Cortex of kidney (tissue), 1 donor: ENCODE results near the gene PAOX.
"Not testable (repeated sequence)": the region's sequence is repeated elsewhere in the genome, so short reads cannot be mapped to it uniquely, and the experiment has no call there.

Source experiments
- DNase-seq: peaks from one replicate; lab custom pipeline; 2025; lab: John Stamatoyannopoulos, UW

PAOX gene

GRCh38 chr10:133364645-133365431 lies 14.2 kb upstream of the PAOX start:
- no peak for DNase-seq

DNA sequence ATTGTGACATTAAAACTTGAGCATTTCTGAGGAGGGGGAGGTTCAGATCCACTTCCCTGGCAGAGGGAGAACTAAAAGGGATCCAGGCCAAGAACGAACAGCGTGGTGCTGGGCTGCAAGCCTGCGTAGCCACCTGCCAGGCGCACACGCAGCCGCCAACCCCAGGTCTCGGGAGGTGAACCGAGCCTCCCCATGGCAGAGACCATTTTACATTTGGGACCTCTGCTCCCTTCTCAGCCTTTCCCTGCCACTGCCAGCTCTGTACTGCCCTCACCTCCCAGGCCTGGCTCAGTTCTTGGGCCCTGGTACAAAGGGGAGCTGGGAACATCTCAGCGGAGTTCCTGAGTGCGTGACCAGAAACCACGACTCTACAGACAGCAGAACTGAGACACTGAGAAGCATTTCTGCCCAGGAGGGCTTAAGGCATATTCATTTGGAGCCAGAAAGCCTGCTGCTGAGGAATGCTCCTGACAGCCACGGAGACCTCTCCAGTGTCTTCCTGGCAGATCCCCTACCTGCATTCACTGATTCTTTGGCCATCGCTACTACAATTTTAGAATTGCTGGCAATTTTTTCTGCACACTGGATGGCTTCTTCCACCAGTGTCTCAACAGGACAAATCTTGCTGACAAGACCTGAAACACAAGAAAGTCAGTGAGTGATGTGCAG lies 13.5 kb upstream of the PAOX start:
- no peak for DNase-seq

DNA sequence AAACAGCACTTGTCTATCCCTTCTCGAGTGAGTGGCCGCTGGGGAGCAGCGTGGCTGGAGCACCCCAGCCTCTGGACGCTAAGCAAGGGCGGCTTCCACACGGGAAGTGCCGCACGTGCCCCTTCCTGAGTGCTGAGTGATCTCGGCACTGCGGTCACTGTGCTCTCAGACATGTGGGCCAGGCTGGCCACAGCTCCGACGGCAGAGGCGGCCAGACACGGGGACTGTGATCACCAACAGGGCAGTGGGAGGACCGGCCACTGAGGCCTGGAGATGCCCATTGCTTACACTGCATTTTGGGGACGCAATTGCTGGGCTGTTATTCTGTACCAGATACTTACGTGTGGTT lies 13.0 kb upstream of the PAOX start:
- DNase-seq, result no peak

GRCh38 chr10:133366751-133367150 lies 12.3 kb upstream of the PAOX start:
- DNase-seq, result no peak

- DNase-seq, result not testable (repeated sequence)
Observed at GRCh38 chr10:133367461-133367860, 11.6 kb upstream of the PAOX start.

DNA sequence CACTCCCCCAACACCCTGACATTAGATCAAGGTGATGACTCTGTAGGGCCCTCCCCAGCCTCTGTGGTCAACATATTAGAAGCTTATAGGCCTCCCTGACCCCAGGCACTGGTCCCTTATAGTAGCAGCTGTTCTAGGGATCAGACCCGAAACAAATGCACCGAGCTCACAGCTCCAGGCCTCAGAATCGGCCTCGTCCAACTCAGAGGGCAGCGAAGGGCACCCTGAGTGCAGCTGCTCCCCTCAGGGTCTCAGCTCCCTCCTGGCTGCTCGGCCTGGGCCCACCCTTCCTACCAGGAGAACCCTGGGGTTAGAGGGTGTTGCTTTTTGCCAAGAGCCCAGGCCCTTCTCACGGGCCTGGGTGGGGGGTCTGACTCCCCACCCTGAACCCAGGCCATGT lies 10.9 kb upstream of the PAOX start:
- no peak for DNase-seq

- no peak for DNase-seq
Observed at GRCh38 chr10:133370030-133370786, 8.9 kb upstream of the PAOX start.

DNA sequence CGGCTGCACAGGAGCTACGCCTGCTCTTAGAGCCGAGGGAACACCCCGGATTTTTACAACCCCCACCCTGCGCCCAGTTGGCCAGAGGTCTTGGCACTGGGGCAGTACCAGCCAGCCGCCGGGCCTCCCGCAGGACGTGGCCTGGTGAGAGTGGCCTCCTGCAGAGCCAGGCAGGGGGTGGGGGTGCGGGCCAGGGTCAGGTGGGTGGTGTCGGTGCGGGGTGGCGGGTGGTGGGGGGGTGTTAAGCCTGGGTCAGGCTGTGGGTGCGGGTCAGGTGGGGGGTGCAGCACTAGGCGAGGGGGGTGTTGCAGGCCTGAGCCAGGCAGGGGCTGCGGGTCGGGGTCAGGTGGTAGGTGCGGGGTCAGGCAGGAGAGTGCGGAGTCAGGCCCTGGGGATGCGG lies 6.6 kb upstream of the PAOX start:
- no peak for DNase-seq

- DNase-seq, result no peak
Observed at GRCh38 chr10:133373174-133374090, 5.6 kb upstream of the PAOX start, which contains the start of gene ECHS1. Gene ECHS1 (minus strand): TSS chr10:133373354. CDS start chr10:133373333, 21 bp downstream.

DNA sequence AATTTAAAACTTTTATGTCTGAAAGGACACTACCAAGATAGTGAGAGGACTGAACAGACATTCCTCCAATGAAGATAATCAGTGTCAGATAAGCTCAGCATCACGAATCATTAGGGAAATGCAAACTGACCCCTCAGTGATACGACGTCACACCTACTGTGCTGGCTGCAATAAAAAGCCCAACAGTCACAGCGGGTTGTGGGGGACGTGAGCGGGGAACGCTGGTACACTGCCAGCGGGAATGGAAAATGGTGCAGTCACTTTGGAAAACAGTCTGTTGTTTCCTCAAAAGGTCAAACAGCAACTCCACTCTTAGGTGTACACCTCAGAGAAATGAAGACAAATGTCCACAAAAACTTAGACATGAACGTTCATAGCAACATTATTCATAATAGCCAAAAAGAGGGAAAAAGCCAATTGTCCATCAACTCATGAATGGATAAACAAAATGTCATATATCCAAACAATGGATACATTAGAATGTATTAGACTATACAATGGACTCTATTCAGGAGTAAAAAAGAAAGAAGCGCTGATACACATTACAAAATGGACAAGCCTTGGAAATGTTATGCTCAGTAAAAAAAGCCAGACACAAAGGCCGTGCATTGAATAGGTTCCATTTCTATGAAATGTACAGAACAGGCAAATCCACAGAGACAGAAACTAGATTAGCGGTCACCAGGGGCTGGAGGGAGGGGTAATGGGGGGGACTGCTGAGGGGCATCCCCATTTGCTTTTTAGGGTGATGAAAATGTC lies 3.5 kb upstream of the PAOX start:
- no peak for DNase-seq

DNA sequence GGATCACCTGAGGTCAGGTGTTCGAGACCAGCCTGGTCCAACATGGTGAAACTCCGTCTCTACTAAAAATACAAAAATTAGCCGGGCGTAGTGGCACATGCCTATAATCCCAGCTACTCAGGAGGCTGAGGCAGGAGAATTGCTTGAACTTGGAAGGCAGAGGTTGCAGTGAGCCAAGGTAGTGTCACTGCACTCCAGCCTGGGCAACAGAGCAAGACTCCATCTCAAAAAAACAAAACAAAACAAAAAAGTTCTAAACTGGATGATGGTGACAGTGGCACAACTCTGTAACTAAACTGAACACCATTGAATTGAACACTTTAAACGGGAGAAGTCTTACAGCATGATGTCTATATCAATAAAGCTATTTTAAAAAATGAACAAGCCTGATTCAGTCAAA lies 2.9 kb upstream of the PAOX start:
- DNase-seq, result not testable (repeated sequence)

GRCh38 chr10:133377025-133377817 lies 1.8 kb upstream of the PAOX start:
- DNase-seq, result no peak

DNA sequence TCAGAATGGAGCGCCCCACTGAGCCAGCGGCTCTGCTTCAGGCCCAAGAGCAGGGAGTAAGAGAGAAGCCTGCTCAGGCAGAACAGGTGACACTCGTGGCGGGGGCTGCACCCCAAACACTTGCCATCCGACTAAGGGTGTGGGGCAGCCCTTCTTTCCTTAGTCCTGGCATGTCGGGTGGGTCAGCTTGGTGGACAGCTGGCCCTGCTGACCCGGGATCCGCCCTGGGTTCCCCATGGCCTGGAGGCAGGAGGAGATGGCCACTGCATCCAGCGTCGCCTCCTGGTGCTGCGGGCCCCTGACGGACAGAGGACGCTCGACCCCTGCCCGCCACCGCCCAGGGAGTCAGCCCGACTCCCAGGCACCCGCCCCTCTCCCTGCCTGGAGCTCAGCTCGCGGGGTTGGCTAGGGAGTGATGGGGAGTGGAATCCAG lies 1.2 kb upstream of the PAOX start:
- DNase-seq, result no peak

DNA sequence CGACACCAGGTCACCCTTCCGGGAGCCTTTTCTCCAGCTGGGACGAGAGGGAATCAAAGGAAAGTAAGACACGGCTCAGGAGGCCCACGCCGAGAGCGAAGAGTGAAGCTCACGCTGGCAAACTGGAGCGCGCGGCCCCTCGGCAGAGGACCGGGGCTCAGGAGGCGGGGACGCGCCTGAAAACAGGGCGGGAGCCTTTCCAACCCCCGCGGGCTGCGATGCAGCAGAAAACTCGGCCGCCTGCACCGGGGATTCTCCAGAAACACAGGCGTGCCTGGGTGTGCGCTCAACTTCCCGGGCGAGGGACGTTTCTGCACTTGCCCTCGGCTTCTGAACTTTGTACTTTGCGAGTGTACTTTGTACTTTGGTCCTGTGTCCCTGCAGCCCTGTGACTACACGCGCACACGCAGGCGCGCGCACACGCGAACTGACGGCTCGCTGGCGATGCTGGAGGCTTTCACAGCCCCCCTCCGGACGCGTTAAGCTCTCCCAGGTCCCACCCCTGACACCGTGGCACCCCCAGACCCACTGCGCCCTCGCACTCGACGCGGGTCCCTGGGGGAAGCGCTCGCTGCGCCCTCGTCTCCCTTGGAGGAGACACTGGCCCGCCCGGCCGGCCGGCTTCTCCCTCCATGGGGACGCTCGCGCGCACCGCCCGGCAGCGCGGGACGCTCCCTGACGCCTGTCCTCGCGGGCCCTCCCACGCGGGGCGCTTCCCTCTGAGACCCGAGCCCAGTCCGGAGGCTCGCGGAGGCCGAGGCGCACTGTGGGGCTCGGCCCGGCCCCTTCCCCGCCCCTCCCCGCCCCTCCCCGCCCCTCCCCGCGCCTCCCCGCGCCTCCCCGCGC lies 588 bp upstream of the PAOX start:
- DNase-seq, result no peak

DNA sequence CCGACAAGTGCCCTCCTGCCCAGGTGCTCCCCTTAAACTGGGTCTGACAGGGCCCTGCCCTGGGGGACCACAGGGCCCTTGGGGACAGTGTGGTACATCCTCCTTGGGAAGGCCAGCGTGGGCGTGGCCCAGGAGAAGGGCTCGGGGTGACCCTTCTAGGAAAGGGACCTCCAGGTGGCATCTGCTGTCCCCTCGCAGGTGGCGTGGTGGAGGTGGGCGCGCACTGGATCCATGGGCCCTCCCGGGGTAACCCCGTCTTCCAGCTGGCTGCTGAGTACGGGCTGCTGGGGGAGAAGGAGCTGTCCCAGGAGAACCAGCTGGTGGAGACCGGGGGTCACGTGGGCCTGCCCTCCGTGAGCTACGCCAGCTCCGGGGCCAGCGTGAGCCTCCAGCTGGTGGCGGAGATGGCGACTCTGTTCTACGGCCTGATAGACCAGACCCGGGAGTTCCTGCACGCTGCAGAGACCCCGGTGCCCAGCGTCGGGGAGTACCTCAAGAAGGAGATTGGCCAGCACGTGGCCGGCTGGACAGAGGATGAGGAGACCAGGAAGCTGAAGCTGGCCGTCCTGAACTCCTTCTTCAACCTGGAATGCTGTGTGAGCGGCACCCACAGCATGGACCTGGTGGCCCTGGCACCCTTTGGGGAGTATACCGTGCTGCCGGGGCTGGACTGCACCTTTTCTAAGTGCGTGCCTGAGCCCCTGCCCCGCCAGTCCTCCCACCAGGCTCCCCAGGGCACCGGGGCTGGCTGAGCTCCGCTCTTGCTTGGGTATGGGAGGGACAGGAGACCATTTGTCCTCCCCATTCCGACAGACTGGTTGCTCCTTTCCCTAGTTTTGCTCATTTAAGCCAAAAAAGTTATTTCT lies 972 bp downstream of the PAOX start:
- DNase-seq, result no peak

DNA sequence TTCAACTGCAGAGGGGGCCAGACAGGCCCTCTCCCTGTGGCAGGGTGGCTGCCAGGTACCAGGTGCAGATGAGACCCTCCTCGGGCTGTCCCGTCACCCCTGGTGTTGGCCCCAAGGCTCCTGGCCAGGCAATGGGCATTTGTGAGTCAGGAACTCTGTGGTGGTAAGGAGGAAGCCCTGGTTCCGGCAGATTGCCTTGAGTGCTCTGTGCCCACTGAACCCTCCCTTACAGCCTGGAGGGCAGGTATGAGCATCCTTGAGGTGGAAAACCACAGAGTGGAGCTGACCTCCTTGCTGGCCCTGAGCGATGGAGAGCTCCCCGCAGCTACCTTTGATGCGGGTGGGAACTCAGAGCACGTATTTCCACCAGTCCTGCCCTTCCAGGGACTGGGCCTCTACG lies 2.0 kb downstream of the PAOX start:
- DNase-seq, result no peak

- no peak for DNase-seq
Observed at GRCh38 chr10:133383551-133383950, 4.5 kb downstream of the PAOX start.

GRCh38 chr10:133384071-133384470 lies 5.0 kb downstream of the PAOX start:
- DNase-seq, result no peak
